GM19025 (cell line): Measurements from ENCODE around the gene DMKN.
"Not testable (repeated sequence)": the region's sequence is repeated elsewhere in the genome, so short reads cannot be mapped to it uniquely, and the experiment has no call there.

Source experiments
- ATAC-seq: cut with Tn5 transposase; IDR thresholded peaks from one replicate; pipeline ENCODE4 v1.9.1; 2021; ENCODE audit warnings: mild to moderate bottlenecking, low read depth, moderate library complexity; ENCODE audit not compliant: unreplicated experiment

DMKN gene

DNA sequence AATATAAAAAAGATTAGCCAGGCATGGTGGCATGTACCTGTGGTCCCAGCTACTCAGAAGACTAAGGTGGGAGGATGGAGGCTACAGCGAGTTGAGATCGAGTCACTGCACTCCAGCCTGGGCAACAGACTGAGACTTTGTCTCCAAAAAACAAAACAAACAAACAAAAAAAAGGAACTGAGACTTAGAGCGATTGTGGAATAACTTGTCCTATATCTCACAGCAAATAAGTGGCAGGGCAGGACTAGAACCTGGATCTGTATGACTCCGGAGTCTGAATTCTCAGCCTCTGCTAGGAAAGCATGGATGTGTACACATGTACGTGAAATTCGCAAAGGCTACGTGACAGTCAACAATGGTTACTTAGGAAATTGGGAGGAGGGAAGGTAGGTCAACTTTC is 43.3 kb downstream of the DMKN start:
- no peak for ATAC-seq

DNA sequence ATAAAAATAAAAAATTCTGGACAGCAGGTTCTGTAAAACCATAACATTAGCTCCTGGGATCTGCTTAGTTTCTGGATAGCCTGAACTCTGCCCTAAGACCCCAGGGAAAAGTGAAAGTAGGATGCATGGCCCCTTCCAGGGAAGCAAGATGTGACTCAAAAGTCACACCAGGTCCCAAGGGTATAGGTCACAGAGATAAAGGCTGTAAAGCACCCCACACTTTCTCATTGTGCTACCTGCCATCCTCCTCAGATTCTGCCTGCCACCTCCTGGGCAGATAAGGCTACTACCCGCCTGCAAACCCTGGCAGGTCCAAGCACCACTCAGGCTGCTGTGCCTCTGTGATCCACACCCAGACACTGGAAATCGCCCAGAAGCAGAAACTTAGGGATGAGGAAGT is 44.8 kb downstream of the DMKN start:
- peak; percentile 75 for ATAC-seq

- ATAC-seq, result no peak
Observed at GRCh38 chr19:35466259-35466658, 47.2 kb downstream of the DMKN start.

DNA sequence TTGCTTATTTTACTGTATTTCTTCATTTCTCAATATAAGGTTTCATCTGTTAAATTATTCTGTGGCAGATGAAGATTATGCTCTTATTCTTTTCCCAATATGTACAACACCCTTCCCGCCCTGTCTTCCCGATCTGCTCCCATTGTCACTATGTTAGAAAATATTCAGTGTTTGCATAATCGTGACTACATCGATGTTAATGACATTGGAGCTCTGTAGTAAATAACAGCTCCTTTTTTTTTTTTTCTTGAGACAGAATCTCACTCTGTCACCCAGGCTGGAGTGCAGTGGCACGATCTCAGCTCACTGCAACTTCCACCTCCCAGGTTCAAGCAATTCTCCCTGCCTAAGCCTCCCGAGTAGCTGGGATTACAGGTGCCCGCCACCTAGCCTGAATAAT is 50.5 kb downstream of the DMKN start:
- ATAC-seq, result not testable (repeated sequence)

GRCh38 chr19:35462476-35462953 is 50.9 kb downstream of the DMKN start:
- peak; percentile 58 for ATAC-seq

GRCh38 chr19:35461788-35462187 is 51.7 kb downstream of the DMKN start:
- not testable (repeated sequence) for ATAC-seq

GRCh38 chr19:35461060-35461459 is 52.4 kb downstream of the DMKN start:
- ATAC-seq, result no peak

DNA sequence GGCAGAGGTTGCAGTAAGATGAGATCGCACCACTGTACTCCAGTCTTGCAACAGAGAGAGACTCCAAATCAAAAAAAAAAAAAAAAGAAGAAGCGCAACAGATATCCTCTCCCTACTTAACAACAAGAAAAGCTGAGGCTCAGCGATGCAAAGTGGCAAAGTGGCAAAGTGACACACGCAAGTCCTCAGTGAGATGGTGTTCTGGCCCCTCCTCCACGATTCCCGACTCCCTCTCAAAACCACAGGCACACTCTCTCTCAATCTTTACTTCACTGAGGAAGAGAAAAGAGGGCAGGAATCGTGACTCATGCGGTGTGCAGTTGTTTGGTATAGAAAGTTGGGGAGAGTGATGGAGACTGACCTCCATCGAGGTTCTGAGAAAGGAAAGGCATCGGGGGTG is 52.8 kb downstream of the DMKN start:
- no peak for ATAC-seq

GRCh38 chr19:35459414-35460082 is 53.9 kb downstream of the DMKN start:
- ATAC-seq, result no peak

DNA sequence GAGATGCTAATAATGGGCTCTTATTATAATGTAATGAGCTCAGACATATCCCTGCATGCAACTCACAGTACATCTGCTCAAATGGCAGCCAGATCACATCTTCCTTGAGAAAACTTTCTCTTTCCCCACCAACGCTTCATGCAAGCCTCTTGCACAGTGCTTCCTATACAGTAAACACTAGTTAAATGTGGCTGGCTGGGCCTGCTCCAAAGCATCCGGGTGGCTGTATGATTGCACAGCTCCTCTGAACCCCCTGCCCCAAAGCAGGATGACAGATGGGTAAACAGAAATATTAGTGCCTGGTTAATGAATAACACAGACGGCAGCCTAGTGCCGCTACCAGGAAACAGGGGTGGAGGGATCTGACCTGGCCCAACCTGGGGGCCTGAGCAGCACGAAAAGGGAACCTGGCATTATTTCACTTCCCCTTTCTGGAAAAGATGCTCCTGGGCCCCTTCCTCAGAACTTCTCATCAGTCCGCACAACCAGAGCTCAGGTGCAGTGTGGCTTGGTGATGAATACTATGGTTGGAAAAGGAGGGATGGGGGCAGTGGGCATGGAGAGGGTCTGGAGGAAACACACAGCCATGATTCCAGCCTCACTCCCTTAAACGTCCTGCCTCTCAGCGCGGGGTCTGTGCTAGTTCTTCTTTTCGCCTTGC is 54.6 kb downstream of the DMKN start:
- ATAC-seq, result peak; percentile 39

GRCh38 chr19:35458192-35458591 is 55.3 kb downstream of the DMKN start:
- ATAC-seq, result no peak

GRCh38 chr19:35457173-35457572 is 56.3 kb downstream of the DMKN start:
- no peak for ATAC-seq

GRCh38 chr19:35455616-35456201 is 57.7 kb downstream of the DMKN start:
- ATAC-seq, result no peak

GRCh38 chr19:35454663-35455062 is 58.8 kb downstream of the DMKN start:
- no peak for ATAC-seq

DNA sequence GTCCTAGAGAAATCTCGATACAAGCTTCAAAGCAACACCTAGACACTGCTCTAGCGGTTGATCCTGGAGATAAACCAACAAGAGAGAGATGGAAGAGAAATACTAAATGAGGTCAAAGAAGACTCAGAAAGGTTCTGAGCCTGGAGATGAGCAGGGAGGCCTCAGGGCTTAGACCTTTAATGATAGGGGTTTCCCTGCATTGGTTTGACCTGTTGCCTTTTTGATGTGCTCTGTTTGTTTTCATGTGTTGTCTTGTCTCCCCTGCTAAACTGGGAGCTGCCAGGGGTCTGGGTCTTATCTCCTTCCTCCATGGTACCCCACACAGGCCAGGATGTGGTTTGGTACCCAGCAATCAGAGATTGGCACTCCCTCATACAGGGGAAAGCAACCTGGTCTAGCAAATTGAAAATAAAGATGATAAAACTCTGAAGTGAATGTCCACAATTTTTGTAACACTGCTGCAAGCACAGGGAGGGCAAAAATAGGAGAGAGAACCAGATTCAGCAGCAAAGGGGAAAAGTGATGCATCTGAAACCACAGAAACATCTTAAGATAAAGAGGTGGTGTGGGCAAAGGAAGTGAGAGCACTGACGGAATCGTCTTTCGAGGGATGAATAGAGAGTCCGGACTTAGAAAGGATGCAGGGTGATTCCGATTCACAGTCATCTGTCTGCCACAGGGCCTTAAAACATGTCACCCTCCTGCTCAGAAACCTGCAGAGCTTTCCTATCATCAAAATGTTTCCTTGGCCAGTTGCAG is 61.9 kb downstream of the DMKN start:
- peak; percentile 59 for ATAC-seq

DNA sequence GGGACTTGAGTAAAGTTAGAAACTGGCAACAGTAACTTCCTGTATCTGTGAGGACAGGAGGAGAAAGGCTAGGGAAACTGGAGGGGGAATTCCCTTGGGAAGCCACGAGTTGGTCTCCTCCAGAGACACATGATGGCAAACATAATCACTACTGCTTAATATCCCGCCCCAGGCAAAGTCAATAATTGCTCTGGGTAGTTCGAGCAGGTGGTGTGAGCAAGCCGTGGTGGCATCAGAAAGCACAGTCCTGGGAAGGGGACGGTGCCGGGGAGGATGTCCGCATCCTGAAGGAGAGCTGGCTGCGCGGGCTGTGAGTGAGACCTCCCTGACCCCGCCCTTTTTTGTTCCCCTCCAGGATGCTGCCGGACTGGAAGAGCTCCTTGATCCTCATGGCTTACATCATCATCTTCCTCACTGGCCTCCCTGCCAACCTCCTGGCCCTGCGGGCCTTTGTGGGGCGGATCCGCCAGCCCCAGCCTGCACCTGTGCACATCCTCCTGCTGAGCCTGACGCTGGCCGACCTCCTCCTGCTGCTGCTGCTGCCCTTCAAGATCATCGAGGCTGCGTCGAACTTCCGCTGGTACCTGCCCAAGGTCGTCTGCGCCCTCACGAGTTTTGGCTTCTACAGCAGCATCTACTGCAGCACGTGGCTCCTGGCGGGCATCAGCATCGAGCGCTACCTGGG is 63.9 kb downstream of the DMKN start:
- ATAC-seq, result no peak

DNA sequence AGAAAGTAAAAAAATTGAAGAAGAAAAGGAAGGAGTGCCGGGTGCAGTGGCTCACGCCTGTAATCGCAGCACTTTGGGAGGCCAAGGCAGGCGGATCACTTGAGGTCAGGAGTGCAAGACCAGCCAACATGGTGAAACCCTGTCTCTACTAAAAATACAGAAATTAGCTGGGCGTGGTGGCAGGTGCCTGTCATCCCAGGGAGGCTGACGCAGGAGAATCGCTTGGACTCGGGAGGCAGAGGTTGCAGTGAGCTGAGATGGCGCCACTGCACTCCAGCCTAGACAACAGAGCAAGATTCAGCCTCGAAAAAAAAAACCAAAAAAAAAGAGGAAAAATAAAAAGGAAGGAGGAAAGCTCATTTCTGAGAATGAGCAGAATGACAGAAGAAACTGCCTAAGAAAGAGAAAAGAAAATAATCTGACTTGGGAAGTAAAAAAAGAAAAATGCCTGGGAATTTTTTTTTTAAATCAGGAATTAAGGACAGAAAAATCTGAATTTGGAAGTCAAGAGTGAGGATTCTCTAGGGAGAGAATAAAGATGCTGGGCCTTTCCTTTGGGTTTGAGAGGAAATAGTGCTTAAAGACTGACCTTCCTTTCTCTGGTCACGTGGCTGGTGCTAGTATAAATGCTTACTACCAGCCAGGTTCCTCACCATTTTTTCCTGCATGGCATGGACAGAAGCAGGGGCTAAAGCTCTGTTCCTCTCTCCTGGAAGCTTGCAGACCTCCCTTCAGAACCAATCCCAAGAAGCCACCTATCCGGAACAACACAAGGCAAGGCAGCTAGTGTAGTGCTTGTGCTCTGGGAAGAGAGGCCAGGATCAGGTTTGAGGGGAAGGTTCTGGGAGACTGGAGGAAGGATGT is 65.6 kb downstream of the DMKN start, which contains the start of gene FFAR2:
Gene FFAR2, plus strand, starts transcription at position 652 of the 864 bp plus-strand sequence. CDS start 1,458 bp downstream, outside the sequence.
- no peak for ATAC-seq
